ENCODE measurements around the gene CTNNA1. TPM values are rescaled to one million over a fixed set of nuclear protein-coding genes. Genes with fewer than 3 reads are reported as not detected.
"Not testable (repeated sequence)": the region's sequence is repeated elsewhere in the genome, so short reads cannot be mapped to it uniquely, and the experiment has no call there.

CTNNA1 gene
- total RNA-seq (100 to 1,000 TPM; 105 to 193 (median 115) TPM), polyA plus RNA-seq (10 to 100 TPM; 53.9 to 65.0 TPM)

DNA sequence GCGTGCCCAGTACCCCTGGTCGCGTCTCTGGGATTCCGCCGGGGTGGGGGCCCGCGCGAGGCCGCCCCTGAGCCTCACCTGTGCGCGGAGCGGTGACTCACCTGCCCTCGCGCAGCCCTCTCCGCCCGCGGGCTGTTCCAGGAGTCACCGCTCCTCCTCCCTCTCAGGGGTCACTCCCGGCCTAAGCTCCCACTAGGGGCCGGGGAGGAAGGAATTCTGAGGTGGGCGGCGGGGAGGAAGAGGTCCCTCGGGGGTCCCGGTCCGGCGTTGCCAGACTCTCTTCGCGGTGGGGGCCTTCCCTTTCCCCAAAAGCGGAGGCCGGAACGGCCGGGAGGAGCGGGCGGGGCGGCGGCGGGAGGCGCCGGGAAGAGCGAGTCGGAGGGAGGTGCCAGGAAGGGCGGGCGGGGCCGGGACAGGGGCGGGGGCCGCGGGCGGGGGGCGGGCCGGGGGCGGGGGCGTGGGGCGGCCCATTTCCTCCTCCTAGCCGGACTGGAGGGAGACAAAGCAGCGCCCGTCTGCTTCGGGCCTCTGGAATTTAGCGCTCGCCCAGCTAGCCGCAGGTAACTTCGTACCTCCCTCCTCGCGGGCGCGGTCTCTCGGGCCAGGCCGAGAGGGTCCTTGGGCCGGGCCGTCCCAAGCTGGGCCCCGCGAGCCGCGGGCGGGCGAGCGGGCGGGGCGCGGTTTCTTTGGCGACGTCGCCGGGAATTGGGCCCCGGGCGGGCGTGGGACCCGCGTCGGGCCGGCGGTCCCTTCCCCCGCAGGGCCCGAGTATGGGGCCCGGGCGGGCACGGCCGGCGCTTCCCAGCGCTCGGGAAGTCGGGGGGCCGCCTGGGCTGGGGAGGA lies at the start of gene CTNNA1:
Gene CTNNA1 (plus strand): TSS at position 475 of the 843 bp plus-strand sequence. CDS start 28,500 bp downstream, outside the sequence.
- Histone ChIP-seq H3K4me1 (peaks cover 0 to 11% (median 10%) of the 10 kb centered on the region in 3 donors), H3K27me3 (no peaks in the 10 kb centered on the region), H3K36me3 (no peaks in the 10 kb centered on the region), H3K9me3 (no peaks in the 10 kb centered on the region), H3K4me3 (peak within 1 kb of the TSS; percentile 79 to 100 (median 90)), H3K27ac (peak within 1 kb of the TSS; percentile 97 to 99 (median 98))
- FAIRE-seq (no peak), DNase-seq (peak; percentile 86 to 95 (median 90)), ATAC-seq (peak; percentile 88 to 93 (median 90))
- intact Hi-C loops (cut with DNase I) = loop anchor here in 1 of 3 donors (10.0 kb wide), 1 partner anchor 512 kb away; no protein-coding TSS in a partner anchor
- TF ChIP-seq, protein P1, sequence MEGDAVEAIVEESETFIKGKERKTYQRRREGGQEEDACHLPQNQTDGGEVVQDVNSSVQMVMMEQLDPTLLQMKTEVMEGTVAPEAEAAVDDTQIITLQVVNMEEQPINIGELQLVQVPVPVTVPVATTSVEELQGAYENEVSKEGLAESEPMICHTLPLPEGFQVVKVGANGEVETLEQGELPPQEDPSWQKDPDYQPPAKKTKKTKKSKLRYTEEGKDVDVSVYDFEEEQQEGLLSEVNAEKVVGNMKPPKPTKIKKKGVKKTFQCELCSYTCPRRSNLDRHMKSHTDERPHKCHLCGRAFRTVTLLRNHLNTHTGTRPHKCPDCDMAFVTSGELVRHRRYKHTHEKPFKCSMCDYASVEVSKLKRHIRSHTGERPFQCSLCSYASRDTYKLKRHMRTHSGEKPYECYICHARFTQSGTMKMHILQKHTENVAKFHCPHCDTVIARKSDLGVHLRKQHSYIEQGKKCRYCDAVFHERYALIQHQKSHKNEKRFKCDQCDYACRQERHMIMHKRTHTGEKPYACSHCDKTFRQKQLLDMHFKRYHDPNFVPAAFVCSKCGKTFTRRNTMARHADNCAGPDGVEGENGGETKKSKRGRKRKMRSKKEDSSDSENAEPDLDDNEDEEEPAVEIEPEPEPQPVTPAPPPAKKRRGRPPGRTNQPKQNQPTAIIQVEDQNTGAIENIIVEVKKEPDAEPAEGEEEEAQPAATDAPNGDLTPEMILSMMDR (IDR thresholded peaks at IDR 0.05) = no peak
- WGBS, 2 donors = 0 to 1% methylated on average over 42 to 102 of the region's 102 CpGs

DNA sequence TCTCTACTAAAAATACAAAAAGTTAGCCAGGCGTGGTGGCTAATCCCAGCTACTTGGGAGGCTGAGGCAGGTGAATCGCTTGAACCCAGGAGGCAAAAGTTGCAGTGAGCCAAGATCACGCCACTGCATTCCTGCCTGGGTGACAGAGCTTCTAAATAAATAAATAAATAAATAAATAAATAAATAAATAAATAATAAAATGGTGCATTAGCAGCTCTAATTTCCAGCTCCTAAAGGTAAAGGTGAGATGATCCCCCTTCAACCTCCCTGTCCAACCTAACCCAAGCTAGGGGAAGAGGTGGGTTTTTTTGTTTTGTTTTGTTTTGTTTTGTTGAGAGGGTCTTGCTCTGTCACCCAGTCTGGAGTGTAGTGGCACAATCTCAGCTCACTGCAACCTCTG lies 49.4 kb upstream of the CTNNA1 start:
- DNase-seq; H3K9me3 ChIP-seq; H3K4me1 ChIP-seq; ATAC-seq; H3K27me3 ChIP-seq; H3K27ac ChIP-seq; FAIRE-seq; H3K36me3 ChIP-seq; intact Hi-C loops (cut with DNase I); H3K4me3 ChIP-seq: not testable (repeated sequence)
- 97 to 99% methylated on average over 3 of the region's 3 CpGs for WGBS, 2 donors

GRCh38 chr5:138705007-138705406 lies 48.2 kb upstream of the CTNNA1 start:
- ATAC-seq = no peak
- DNase-seq = no peak
- Histone ChIP-seq H3K36me3 (no peaks in the 10 kb centered on the region), H3K27me3 (no peaks in the 10 kb centered on the region), H3K4me3 (no peak overlapping the region), H3K9me3 (no peaks in the 10 kb centered on the region), H3K27ac (no peak overlapping the region), H3K4me1 (no peaks in the 10 kb centered on the region)
- 60 to 64% methylated on average over 3 of the region's 3 CpGs for WGBS, 2 donors
- intact Hi-C loops (cut with DNase I) = no loop called here
- FAIRE-seq = no peak
- TF ChIP-seq, protein P1 (IDR thresholded peaks at IDR 0.05) = no peak

- Histone ChIP-seq H3K27ac (no peak overlapping the region), H3K4me1 (no peaks in the 10 kb centered on the region), H3K4me3 (no peak overlapping the region), H3K36me3 (no peaks in the 10 kb centered on the region), H3K9me3 (no peaks in the 10 kb centered on the region), H3K27me3 (no peaks in the 10 kb centered on the region)
- 73 to 85% methylated on average over 1 of the region's 1 CpG for WGBS, 2 donors
- DNase-seq (no peak), FAIRE-seq (no peak), ATAC-seq (no peak)
- TF ChIP-seq, protein P1 (IDR thresholded peaks at IDR 0.05) = no peak
- intact Hi-C loops (cut with DNase I) = no loop called here
Observed at GRCh38 chr5:138705567-138705966, 47.7 kb upstream of the CTNNA1 start.

DNA sequence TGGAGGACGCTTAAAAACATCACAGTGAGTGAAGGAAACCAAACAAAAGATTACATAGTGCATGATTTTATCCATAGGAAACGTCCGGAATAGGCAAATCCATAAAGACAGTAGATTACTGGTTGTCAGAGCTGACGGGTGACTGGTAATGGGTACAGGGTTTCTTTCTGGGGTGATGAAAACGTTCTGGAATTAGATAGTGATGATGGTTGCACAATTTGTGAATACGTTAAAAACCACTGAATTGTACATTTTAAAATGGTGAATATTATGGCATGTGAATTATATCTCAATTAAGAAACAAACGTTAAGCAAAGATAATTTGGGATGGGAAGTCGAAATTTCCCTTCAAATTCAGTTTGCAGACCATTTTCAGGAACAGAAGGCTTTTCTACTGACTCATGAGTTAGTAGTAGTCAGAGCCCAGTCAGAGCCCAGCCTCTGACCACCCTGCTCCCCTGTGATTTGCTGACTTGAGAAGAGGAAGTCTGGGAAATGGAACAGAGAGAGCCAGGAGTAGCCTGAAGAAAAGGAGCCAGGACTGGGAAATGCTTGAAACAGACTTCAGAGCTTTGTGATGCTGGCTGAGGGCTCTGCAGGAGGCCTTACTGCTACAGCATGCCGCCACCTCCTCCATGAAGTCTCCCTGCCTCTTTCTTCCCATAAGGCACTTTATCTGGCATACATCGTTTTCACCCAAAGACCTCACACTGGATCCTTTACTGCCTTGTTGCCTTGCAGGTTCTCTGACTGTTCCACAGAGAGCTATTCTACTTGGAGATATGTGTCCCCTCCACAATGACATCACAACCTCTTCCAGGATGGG lies 46.4 kb upstream of the CTNNA1 start:
- H3K27me3 ChIP-seq = no peaks in the 10 kb centered on the region
- intact Hi-C loops (cut with DNase I) = no loop called here
- DNase-seq = no peak
- FAIRE-seq = no peak
- no peak overlapping the region for H3K4me3 ChIP-seq
- peak in 3 of 4 donors; percentile 42 to 84 (median 80) for ATAC-seq
- no peak overlapping the region for H3K27ac ChIP-seq
- 73 to 78% methylated on average over 10 of the region's 10 CpGs for whole genome bisulfite sequencing, 2 donors
- H3K4me1 ChIP-seq = no peaks in the 10 kb centered on the region
- no peaks in the 10 kb centered on the region for H3K36me3 ChIP-seq
- no peaks in the 10 kb centered on the region for H3K9me3 ChIP-seq
- TF ChIP-seq, protein P1 (IDR thresholded peaks at IDR 0.05) = no peak

Data from pancreas (tissue), 10 donors.